ENCODE measurements around the gene ELOVL2.

ELOVL2 gene

DNA sequence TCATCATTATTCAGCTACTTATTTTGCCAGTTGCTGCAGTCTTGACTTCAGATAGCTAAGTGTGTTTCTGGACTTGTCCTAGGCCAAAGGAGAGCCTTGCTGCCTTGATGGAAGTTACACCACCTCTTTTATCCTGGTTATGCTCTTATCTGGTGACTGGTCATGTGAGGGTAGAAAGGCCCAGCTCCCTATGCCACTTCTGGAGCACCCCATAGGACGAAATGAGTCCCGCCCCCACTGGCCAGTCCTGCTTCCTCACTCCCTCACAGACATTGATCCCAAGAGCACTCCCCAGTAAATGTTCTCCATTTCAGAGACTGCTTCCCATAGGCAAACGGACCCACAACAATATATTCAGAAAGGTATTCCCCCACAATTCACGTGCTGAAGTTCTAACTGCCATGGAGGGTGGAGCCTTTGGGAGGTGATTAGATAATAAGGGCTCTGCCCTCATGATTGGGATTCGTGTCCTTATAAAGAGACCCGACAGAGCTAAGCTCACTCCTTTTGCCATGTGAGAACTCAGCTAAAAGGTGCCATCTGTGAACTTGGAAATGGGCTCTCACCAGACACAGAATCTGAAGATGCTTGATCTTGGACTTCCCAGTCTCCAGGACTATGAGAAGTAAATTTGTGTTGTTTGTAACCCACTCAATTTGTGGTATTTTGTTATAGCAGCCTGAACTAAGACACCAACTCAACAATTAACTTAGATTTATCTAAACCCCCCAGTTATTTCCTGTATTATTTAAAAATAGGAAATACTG, 21.5 kb upstream of the ELOVL2 start:
- TF ChIP-seq, protein P1, sequence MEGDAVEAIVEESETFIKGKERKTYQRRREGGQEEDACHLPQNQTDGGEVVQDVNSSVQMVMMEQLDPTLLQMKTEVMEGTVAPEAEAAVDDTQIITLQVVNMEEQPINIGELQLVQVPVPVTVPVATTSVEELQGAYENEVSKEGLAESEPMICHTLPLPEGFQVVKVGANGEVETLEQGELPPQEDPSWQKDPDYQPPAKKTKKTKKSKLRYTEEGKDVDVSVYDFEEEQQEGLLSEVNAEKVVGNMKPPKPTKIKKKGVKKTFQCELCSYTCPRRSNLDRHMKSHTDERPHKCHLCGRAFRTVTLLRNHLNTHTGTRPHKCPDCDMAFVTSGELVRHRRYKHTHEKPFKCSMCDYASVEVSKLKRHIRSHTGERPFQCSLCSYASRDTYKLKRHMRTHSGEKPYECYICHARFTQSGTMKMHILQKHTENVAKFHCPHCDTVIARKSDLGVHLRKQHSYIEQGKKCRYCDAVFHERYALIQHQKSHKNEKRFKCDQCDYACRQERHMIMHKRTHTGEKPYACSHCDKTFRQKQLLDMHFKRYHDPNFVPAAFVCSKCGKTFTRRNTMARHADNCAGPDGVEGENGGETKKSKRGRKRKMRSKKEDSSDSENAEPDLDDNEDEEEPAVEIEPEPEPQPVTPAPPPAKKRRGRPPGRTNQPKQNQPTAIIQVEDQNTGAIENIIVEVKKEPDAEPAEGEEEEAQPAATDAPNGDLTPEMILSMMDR (IDR thresholded peaks at IDR 0.05): no peak
- H3K9me3 ChIP-seq: no peaks in the 10 kb centered on the region
- peaks cover 21% of the 10 kb centered on the region for H3K27me3 ChIP-seq
- no peak overlapping the region for H3K4me3 ChIP-seq (ENCODE audit: low read depth in 1 of 2, low read length in 1 of 2)
- H3K27ac ChIP-seq: no peak overlapping the region
- no peaks in the 10 kb centered on the region for H3K4me1 ChIP-seq (ENCODE audit: control insufficient read depth in 1 of 2, insufficient read depth in 1 of 2, low read depth in 1 of 2, low read length in 1 of 2)
- no peaks in the 10 kb centered on the region for H3K36me3 ChIP-seq

DNA sequence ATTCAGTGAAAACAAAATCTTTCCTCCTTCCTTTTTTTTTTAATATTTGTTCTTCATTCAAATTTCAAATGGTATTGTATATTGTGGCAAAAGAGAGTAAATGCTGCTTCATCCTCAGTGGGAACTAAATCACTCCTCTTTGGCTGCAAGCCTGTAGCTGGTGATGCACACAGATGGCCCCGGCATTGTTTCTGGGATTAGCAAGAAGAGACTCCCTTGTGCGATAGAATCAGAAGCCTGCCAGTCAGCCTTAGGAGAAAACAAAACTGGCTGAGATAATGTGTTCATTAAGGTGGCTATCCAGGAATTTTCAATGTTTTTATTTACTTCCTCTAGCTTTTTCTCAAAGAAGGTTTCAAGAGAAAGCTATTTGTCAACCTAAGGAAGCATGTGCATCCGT, 20.7 kb upstream of the ELOVL2 start:
- Histone ChIP-seq H3K9me3 (no peaks in the 10 kb centered on the region), H3K36me3 (no peaks in the 10 kb centered on the region), H3K27ac (no peak overlapping the region), H3K4me1 (ENCODE audit: control insufficient read depth in 1 of 2, insufficient read depth in 1 of 2, low read depth in 1 of 2, low read length in 1 of 2) (no peaks in the 10 kb centered on the region), H3K27me3 (peaks cover 21% of the 10 kb centered on the region), H3K4me3 (ENCODE audit: low read depth in 1 of 2, low read length in 1 of 2) (no peak overlapping the region)
- TF ChIP-seq, protein P1 (IDR thresholded peaks at IDR 0.05): no peak

DNA sequence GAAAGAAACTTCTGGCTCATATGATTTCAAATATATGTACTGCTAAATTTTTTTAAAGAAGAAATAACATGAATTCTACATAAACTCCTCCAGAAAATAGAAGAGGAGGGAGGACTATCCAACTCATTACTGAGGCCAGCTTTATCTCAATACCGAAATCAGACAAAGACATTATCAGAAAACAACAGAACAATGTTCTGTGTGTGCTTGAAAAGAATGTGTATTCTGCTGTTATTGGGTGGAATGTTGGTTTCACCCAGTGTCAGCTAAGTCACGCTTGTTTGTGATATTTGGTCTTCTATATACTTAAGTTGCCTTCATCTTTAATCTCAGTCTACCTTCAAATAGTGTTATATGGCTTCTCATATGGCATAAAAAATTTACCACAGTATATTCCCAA, 18.6 kb upstream of the ELOVL2 start:
- Histone ChIP-seq H3K36me3 (no peaks in the 10 kb centered on the region), H3K9me3 (no peaks in the 10 kb centered on the region), H3K27me3 (peaks cover 21% of the 10 kb centered on the region), H3K4me1 (ENCODE audit: control insufficient read depth in 1 of 2, insufficient read depth in 1 of 2, low read depth in 1 of 2, low read length in 1 of 2) (no peaks in the 10 kb centered on the region), H3K27ac (no peak overlapping the region), H3K4me3 (ENCODE audit: low read depth in 1 of 2, low read length in 1 of 2) (no peak overlapping the region)
- TF ChIP-seq, protein P1 (IDR thresholded peaks at IDR 0.05): no peak

DNA sequence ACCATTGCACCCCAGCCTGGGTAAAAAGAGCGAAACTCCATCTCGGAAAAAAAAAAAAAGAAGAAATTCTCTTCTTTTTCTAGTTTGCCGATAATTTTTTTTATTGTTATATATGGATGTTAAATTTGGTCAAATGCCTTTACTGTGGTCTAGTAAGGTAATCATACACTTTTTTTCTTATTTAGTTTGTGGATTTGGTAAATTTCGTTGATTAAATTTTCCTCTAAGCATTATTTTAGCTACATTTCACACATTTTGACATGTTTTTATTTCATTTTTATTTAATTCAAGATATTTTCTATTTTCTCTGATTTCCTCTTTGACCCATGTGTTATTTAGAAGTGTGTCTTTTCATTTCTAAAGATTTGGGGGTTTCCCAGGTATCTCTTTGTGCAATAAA, 18.0 kb upstream of the ELOVL2 start:
- TF ChIP-seq, protein P1 (IDR thresholded peaks at IDR 0.05): no peak
- H3K9me3 ChIP-seq: no peaks in the 10 kb centered on the region

DNA sequence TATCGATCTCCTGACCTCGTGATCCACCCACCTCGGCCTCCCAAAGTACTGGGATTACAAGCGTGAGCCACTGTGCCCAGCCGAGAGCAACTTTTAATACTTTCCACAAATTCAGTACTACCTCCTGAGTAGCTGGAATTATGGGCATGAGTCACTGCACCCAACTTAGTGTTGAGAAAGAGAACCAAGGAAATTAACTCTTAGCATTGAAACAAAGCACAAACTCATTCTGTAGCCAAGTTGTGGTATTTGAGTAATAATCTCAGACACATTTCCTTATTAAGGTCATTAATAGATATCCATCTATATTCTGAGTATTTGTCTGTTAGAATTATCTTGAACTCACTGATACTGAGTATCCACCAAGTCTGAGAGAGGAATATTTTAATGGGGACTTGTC, 14.3 kb upstream of the ELOVL2 start:
- Histone ChIP-seq H3K27me3 (peaks cover 31% of the 10 kb centered on the region), H3K4me1 (ENCODE audit: control insufficient read depth in 1 of 2, insufficient read depth in 1 of 2, low read depth in 1 of 2, low read length in 1 of 2) (no peaks in the 10 kb centered on the region), H3K4me3 (ENCODE audit: low read depth in 1 of 2, low read length in 1 of 2) (no peak overlapping the region), H3K36me3 (no peaks in the 10 kb centered on the region), H3K27ac (no peak overlapping the region), H3K9me3 (no peaks in the 10 kb centered on the region)
- TF ChIP-seq, protein P1 (IDR thresholded peaks at IDR 0.05): no peak

More for the DNA sequence above, 18.0 kb upstream of the ELOVL2 start:
- H3K4me3 ChIP-seq (ENCODE audit: low read depth in 1 of 2, low read length in 1 of 2): no peak overlapping the region
- H3K27ac ChIP-seq: no peak overlapping the region
- no peaks in the 10 kb centered on the region for H3K4me1 ChIP-seq (ENCODE audit: control insufficient read depth in 1 of 2, insufficient read depth in 1 of 2, low read depth in 1 of 2, low read length in 1 of 2)
- H3K36me3 ChIP-seq: no peaks in the 10 kb centered on the region
- H3K27me3 ChIP-seq: peaks cover 21% of the 10 kb centered on the region

Measured in neutrophil (primary cell).